Psoas muscle (tissue), 8 donors: ENCODE results near the gene DEGS1. TPM values are rescaled to one million over a fixed set of nuclear protein-coding genes. Genes with fewer than 3 reads are reported as not detected.

Experiments used
- ATAC-seq, 4 donors: fragments of 200-7000 bp; cut with Tn5 transposase; one replicate each; pipeline ENCODE4 v1.9.1; 2020; ENCODE audit warnings: moderate library complexity in 3 of 4, mild to moderate bottlenecking in 2 of 4
- DNase-seq, 2 donors: peaks; one replicate each; pipeline ENCODE4 v3.0.0-alpha.2; 2020
- H3K27ac ChIP-seq: fragments of 200-600 bp; one replicate; pipeline ENCODE4 v1.8.0; 2022
- H3K27me3 ChIP-seq, 3 donors: fragments of 200-600 bp in 1 of 3; one replicate each; pipeline versions ENCODE4 v1.6.1 to v1.8.0; 2013 to 2022; ENCODE audit warnings: low read length in 2 of 3, mild to moderate bottlenecking in 2 of 3, moderate library complexity in 1 of 3; ENCODE audit not compliant: insufficient read depth in 3 of 3
- H3K36me3 ChIP-seq, 2 donors: fragments of 200-600 bp in 1 of 2; one replicate each; pipeline versions ENCODE4 v1.6.1 to v1.8.0; 2013 to 2022; ENCODE audit warnings: low read depth in 1 of 2, mild to moderate bottlenecking in 1 of 2, moderate library complexity in 1 of 2; ENCODE audit not compliant: insufficient read depth in 1 of 2
- H3K4me1 ChIP-seq: fragments of 200-600 bp; one replicate; pipeline ENCODE4 v1.8.0; 2022
- H3K4me3 ChIP-seq: fragments of 200-600 bp; one replicate; pipeline ENCODE4 v1.8.0; 2022; ENCODE audit warnings: mild to moderate bottlenecking
- H3K9me3 ChIP-seq: fragments of 200-600 bp; one replicate; pipeline ENCODE4 v1.8.0; 2022
- WGBS, 3 donors: extraction: QIAGEN DNeasy Blood & Tissue Kit; methylation state at CpG; one replicate each; pipeline versions ENCODE4 v1.1.6 to v1.1.7; 2013; 5-methylcytosine and 5-hydroxymethylcytosine counted together
- intact Hi-C, 2 donors: fragments of 100-400 bp; cut with DNase I; formaldehyde crosslinking; loops; one replicate each; pipeline versions ENCODE4 v1.11.0 to v1.14.2; 2022
- polyA plus RNA-seq, 3 donors: library from polyadenylated mRNA; stranded (reverse); fragments of 200-250 nt; gene quantifications; one replicate each; pipeline ENCODE4 v1.2.3, GENCODE V29; 2013
- total RNA-seq, 4 donors: library from RNA; stranded (reverse); fragmentation: NEBNext Ultra II Directional in 2 of 4; extraction: Animal tissue kit (Norgen Biotek cat#: 25700) in 2 of 4; gene quantifications; one replicate each; pipeline versions ENCODE4 v1.2.1 to v1.2.4, GENCODE V29; 2021 to 2023
- TF ChIP-seq, protein P1 (sequence below): fragments of 200-600 bp; IDR thresholded peaks from one replicate; pipeline ENCODE4 v1.8.0; 2022; ENCODE audit warnings: antibody characterized with exemption
- donor health status: healthy with polysubstance abuse.
- donor health status: DM: no; HTN: no; CAD: no; lungs with moderate emphysema.
- donor health status: Bipolar disorder and iron deficiency.
- donor health status: healthy.
- donor health status: DM: yes; HTN: yes; CAD: no.
- donor health status: DM: no; HTN: no; CAD: no.
- donor health status: DM: no; HTN: no; CAD: no.
- donor health status: DM: yes; HTN: yes; CAD: no.

The DEGS1 gene
- total and polyA plus RNA-seq, 7 donors = 16.1 to 26.7 (median 19.3) TPM

DNA sequence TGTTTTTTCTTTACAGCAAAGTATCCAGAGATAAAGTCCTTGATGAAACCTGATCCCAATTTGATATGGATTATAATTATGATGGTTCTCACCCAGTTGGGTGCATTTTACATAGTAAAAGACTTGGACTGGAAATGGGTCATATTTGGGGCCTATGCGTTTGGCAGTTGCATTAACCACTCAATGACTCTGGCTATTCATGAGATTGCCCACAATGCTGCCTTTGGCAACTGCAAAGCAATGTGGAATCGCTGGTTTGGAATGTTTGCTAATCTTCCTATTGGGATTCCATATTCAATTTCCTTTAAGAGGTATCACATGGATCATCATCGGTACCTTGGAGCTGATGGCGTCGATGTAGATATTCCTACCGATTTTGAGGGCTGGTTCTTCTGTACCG lies 6.5 kb downstream of the DEGS1 start:
- no peak overlapping the region for H3K4me3 ChIP-seq
- ATAC-seq = no peak
- intact Hi-C loops = no loop called here
- WGBS, 3 donors = 87 to 90% (median 90%) methylated on average over 7 of the region's 7 CpGs
- TF ChIP-seq, protein P1, sequence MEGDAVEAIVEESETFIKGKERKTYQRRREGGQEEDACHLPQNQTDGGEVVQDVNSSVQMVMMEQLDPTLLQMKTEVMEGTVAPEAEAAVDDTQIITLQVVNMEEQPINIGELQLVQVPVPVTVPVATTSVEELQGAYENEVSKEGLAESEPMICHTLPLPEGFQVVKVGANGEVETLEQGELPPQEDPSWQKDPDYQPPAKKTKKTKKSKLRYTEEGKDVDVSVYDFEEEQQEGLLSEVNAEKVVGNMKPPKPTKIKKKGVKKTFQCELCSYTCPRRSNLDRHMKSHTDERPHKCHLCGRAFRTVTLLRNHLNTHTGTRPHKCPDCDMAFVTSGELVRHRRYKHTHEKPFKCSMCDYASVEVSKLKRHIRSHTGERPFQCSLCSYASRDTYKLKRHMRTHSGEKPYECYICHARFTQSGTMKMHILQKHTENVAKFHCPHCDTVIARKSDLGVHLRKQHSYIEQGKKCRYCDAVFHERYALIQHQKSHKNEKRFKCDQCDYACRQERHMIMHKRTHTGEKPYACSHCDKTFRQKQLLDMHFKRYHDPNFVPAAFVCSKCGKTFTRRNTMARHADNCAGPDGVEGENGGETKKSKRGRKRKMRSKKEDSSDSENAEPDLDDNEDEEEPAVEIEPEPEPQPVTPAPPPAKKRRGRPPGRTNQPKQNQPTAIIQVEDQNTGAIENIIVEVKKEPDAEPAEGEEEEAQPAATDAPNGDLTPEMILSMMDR = no peak
- no peaks in the 10 kb centered on the region for H3K9me3 ChIP-seq
- DNase-seq = no peak
- peaks cover 5 to 50% of the 10 kb centered on the region in 2 donors for H3K36me3 ChIP-seq
- H3K4me1 ChIP-seq = peaks cover 8% of the 10 kb centered on the region
- H3K27me3 ChIP-seq = no peaks in the 10 kb centered on the region
- no peak overlapping the region for H3K27ac ChIP-seq

DNA sequence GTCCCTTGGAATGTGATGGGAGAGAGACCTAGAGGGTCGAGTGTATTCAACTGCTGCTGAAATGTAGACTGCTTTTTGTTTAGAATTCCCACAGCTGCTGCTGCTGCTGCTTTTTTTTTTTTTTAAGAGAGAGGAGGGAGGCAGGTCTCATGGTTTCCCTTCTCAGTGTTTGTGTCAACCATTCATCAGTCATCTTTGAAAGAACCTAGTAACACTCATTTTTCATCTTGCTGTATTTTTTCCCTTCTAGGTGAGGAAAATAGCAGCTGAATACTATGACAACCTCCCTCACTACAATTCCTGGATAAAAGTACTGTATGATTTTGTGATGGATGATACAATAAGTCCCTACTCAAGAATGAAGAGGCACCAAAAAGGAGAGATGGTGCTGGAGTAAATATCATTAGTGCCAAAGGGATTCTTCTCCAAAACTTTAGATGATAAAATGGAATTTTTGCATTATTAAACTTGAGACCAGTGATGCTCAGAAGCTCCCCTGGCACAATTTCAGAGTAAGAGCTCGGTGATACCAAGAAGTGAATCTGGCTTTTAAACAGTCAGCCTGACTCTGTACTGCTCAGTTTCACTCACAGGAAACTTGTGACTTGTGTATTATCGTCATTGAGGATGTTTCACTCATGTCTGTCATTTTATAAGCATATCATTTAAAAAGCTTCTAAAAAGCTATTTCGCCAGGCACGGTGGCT lies 9.2 kb downstream of the DEGS1 start:
- ATAC-seq = no peak
- 71 to 77% (median 71%) methylated on average over 5 of the region's 5 CpGs for WGBS, 3 donors

DNA sequence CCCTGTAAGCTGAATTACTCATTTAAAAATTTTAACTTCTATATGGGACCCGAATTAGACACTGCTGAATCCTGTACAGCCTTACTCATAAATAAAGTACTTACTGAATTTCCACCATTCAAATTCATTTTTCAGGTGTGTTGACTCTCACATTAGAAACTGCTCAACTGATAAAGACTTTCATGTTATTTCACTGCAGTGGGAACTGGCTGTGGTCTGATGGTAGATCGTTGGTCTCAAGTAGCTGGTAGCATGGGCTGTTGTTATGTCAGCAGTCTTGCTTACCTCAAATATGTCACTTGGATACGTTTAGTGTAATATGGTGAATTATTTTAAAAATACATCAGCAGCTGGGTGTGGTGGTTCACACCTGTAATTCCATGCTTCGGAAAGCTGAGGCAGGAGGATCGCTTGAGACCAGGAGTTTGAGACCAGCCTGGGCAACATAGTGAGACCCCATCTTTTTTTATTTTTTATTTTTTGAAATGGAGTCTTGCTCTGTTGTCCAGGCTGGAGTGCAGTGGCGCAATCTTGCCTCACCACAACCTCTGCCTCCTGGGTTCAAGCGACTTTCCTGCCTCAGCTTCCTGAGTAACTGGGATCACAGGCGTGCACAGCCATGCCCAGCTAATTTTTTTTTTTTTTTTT lies 10.4 kb downstream of the DEGS1 start:
- Histone ChIP-seq H3K9me3 (no peaks in the 10 kb centered on the region), H3K27me3 (no peaks in the 10 kb centered on the region), H3K36me3 (peaks cover 5 to 50% of the 10 kb centered on the region in 2 donors), H3K27ac (no peak overlapping the region), H3K4me3 (no peak overlapping the region), H3K4me1 (no peaks in the 10 kb centered on the region)
- TF ChIP-seq, protein P1 = no peak
- WGBS, 3 donors = 86 to 97% (median 95%) methylated on average over 8 of the region's 8 CpGs
- no peak for ATAC-seq
- intact Hi-C loops = no loop called here
- no peak for DNase-seq

More for the DNA sequence above, 9.2 kb downstream of the DEGS1 start:
- H3K36me3 ChIP-seq = peaks cover 5 to 50% of the 10 kb centered on the region in 2 donors
- H3K27ac ChIP-seq = no peak overlapping the region
- no peak overlapping the region for H3K4me3 ChIP-seq
- peaks cover 5% of the 10 kb centered on the region for H3K4me1 ChIP-seq
- H3K9me3 ChIP-seq = no peaks in the 10 kb centered on the region
- TF ChIP-seq, protein P1 = no peak
- no peak for DNase-seq
- H3K27me3 ChIP-seq = no peaks in the 10 kb centered on the region
- intact Hi-C loops = no loop called here

DNA sequence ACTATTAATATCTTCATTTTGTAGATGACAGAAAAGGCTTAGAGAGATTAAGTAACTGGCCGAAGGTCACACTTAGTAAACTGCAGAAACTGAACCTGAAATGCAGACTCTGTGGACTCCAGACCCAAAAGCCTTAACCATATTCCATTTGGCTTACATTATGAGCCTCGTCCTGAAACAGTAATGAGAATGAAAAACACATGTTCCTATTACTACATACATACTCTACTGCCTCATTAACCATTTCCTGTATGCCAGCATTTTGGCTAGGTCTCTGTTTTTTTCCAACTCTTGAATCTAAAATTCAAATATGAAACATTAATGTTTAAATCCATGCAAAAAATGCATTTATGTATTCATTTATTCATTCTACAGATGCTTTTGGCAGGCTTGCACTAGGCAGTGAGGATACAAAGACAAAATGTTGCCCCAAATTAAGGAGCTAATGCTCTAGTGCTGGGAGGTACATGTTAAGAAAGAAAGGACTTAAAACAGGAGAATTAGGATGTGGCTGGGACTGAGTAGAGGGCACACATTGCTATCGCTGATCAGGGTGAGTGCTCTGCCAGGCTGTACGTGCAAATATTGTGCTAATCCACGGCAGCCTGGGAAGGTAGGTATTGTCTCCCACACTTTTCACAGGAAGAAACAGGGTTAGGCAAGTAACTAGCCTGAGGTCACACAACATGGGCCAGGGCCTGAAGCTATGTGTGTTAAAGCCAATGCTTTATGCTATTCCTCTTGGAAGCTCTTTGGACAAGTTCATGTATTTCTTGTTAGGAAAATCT lies 14.0 kb downstream of the DEGS1 start:
- 67 to 81% (median 76%) methylated on average over 5 of the region's 5 CpGs for WGBS, 3 donors
- Histone ChIP-seq H3K27ac (no peak overlapping the region), H3K36me3 (peaks cover 5 to 22% of the 10 kb centered on the region in 2 donors), H3K27me3 (no peaks in the 10 kb centered on the region), H3K9me3 (no peaks in the 10 kb centered on the region), H3K4me1 (no peaks in the 10 kb centered on the region), H3K4me3 (no peak overlapping the region)
- no peak for ATAC-seq
- no peak for DNase-seq
- intact Hi-C loops = no loop called here
- TF ChIP-seq, protein P1 = no peak
